NAMALWA (cell line): Measurements from ENCODE around the gene PRKCE.
"Not testable (repeated sequence)": the region's sequence is repeated elsewhere in the genome, so short reads cannot be mapped to it uniquely, and the experiment has no call there.

Source experiments
- DNase-seq: peaks from one replicate; pipeline ENCODE4 v3.0.0-alpha.2; 2015; ENCODE audit warnings: low spot score

The PRKCE gene

GRCh38 chr2:45699032-45699658 lies 47.7 kb downstream of the PRKCE start:
- DNase-seq = no peak

GRCh38 chr2:45700407-45701013 lies 49.0 kb downstream of the PRKCE start:
- peak; percentile 25 for DNase-seq

- DNase-seq = no peak
Measured at GRCh38 chr2:45705233-45705632, 53.8 kb downstream of the PRKCE start.

GRCh38 chr2:45706033-45706432 lies 54.6 kb downstream of the PRKCE start:
- no peak for DNase-seq

- no peak for DNase-seq
Measured at GRCh38 chr2:45707006-45707405, 55.5 kb downstream of the PRKCE start.

- no peak for DNase-seq
Measured at GRCh38 chr2:45707661-45708060, 56.2 kb downstream of the PRKCE start.

GRCh38 chr2:45708501-45708900 lies 57.0 kb downstream of the PRKCE start:
- no peak for DNase-seq

GRCh38 chr2:45709137-45709536 lies 57.7 kb downstream of the PRKCE start:
- DNase-seq = no peak

GRCh38 chr2:45710468-45710867 lies 59.0 kb downstream of the PRKCE start:
- DNase-seq = no peak

GRCh38 chr2:45711224-45711623 lies 59.7 kb downstream of the PRKCE start:
- DNase-seq = no peak

- DNase-seq = no peak
Measured at GRCh38 chr2:45712570-45712969, 61.1 kb downstream of the PRKCE start.

GRCh38 chr2:45713136-45713535 lies 61.7 kb downstream of the PRKCE start:
- DNase-seq = no peak

- no peak for DNase-seq
Measured at GRCh38 chr2:45713591-45713990, 62.1 kb downstream of the PRKCE start.

GRCh38 chr2:45714679-45715078 lies 63.2 kb downstream of the PRKCE start:
- no peak for DNase-seq

GRCh38 chr2:45715601-45716379 lies 64.3 kb downstream of the PRKCE start:
- DNase-seq = no peak

- DNase-seq = not testable (repeated sequence)
Measured at GRCh38 chr2:45716432-45716831, 65.0 kb downstream of the PRKCE start.

- DNase-seq = peak; percentile 26
Measured at GRCh38 chr2:45716915-45717314, 65.4 kb downstream of the PRKCE start.

- DNase-seq = no peak
Measured at GRCh38 chr2:45720210-45720609, 68.7 kb downstream of the PRKCE start.

- DNase-seq = no peak
Measured at GRCh38 chr2:45721150-45721549, 69.7 kb downstream of the PRKCE start.

GRCh38 chr2:45722477-45722876 lies 71.0 kb downstream of the PRKCE start:
- DNase-seq = no peak

- DNase-seq = peak; percentile 27
Measured at GRCh38 chr2:45723857-45724256, 72.4 kb downstream of the PRKCE start.

- peak; percentile 35 for DNase-seq
Measured at GRCh38 chr2:45724335-45724734, 72.9 kb downstream of the PRKCE start.

GRCh38 chr2:45725731-45726130 lies 74.3 kb downstream of the PRKCE start:
- DNase-seq = no peak
